Neural cell (in vitro differentiated cells): ENCODE data around the gene KLHL3. TPM values are rescaled to one million over a fixed set of nuclear protein-coding genes. Genes with fewer than 3 reads are reported as not detected.

Experiments
- H2AFZ ChIP-seq: fragments of 200-600, 300-800 bp; sonication (generic), shearing (Covaris generic); 2 replicates; pipeline ENCODE4 v1.6.0; 2014; ENCODE audit warnings: low read depth, mild to moderate bottlenecking, antibody characterized with exemption, low read length, moderate library complexity
- H3F3A ChIP-seq: fragments of 200-600 bp; shearing (Covaris generic); 2 replicates; pipeline ENCODE4 v1.6.1; 2016; ENCODE audit warnings: mild to moderate bottlenecking, moderate library complexity, mixed read lengths, antibody characterized with exemption, low read length; ENCODE audit not compliant: insufficient read depth, poor library complexity, severe bottlenecking
- H3K27ac ChIP-seq: fragments of 200-600, 300-800 bp; sonication (generic), shearing (Covaris generic); 2 replicates; pipeline ENCODE4 v1.5.1; 2014; ENCODE audit warnings: mild to moderate bottlenecking, low read length, moderate library complexity
- H3K27me3 ChIP-seq: fragments of 300-800, 200-600 bp; sonication (generic), shearing (Covaris generic); 2 replicates; pipeline ENCODE4 v1.6.0; 2014; ENCODE audit warnings: mild to moderate bottlenecking, low read depth, low read length, moderate library complexity; ENCODE audit not compliant: insufficient read depth
- H3K36me3 ChIP-seq: fragments of 300-800, 200-600 bp; sonication (generic), shearing (Covaris generic); 2 replicates; pipeline ENCODE4 v1.5.1; 2014; ENCODE audit warnings: mild to moderate bottlenecking, antibody characterized with exemption, low read length, moderate library complexity; ENCODE audit not compliant: insufficient read depth
- H3K4me2 ChIP-seq: fragments of 300-800, 200-600 bp; sonication (generic), shearing (Covaris generic); 2 replicates; pipeline ENCODE4 v1.6.0; 2014; ENCODE audit warnings: mild to moderate bottlenecking, low read length
- H3K4me3 ChIP-seq: fragments of 300-800, 200-600 bp; sonication (generic), shearing (Covaris generic); 2 replicates; pipeline ENCODE4 v1.5.1; 2014; ENCODE audit warnings: mild to moderate bottlenecking, low read length, moderate library complexity
- H3K79me2 ChIP-seq: fragments of 200-600 bp; shearing (Covaris generic); replicated peaks from 2 replicates; pipeline ENCODE4 v1.6.0; 2014; ENCODE audit warnings: mild to moderate bottlenecking, low read length, moderate library complexity; ENCODE audit not compliant: insufficient read depth
- H3K9ac ChIP-seq: fragments of 300-800, 200-600 bp; sonication (generic), shearing (Covaris generic); 2 replicates; pipeline ENCODE4 v1.6.1; 2016; ENCODE audit warnings: mild to moderate bottlenecking, low read length, mixed read lengths
- H3K9me2 ChIP-seq: fragments of 200-600 bp; shearing (Covaris generic); 2 replicates; pipeline ENCODE4 v1.6.1; 2016; ENCODE audit warnings: mild to moderate bottlenecking, low read length, mixed read lengths; ENCODE audit not compliant: insufficient read depth
- H3K9me3 ChIP-seq: fragments of 200-600, 300-800 bp; sonication (generic), shearing (Covaris generic); 2 replicates; pipeline ENCODE4 v1.6.1; 2016; ENCODE audit warnings: mild to moderate bottlenecking, mixed run types, low read length, moderate library complexity, mixed read lengths
- H4K20me1 ChIP-seq: fragments of 200-600 bp; shearing (Covaris generic); 2 replicates; pipeline ENCODE4 v1.6.1; 2016; ENCODE audit warnings: mild to moderate bottlenecking, mixed run types; ENCODE audit not compliant: insufficient read depth
- EP300 ChIP-seq: fragments of 450-650 bp; conservative IDR thresholded peaks from 2 replicates; pipeline ENCODE4 v1.6.1; 2014; ENCODE audit warnings: antibody characterized with exemption, mild to moderate bottlenecking, moderate library complexity; ENCODE audit not compliant: poor library complexity, severe bottlenecking
- EZH2 ChIP-seq: fragments of 200-600, 300-800 bp; shearing (Covaris generic), sonication (generic); IDR thresholded peaks from 2 replicates; pipeline ENCODE4 v1.6.1; 2014; ENCODE audit warnings: antibody characterized with exemption, low read length, borderline replicate concordance, mild to moderate bottlenecking; ENCODE audit not compliant: insufficient read depth, poor library complexity, severe bottlenecking
- MXI1 ChIP-seq: fragments of 450-650 bp; conservative IDR thresholded peaks from 2 replicates; pipeline ENCODE4 v1.6.1; 2014; ENCODE audit warnings: antibody characterized with exemption, mild to moderate bottlenecking; ENCODE audit not compliant: poor library complexity, severe bottlenecking
- POLR2AphosphoS5 ChIP-seq: IDR thresholded peaks from 2 replicates; pipeline ENCODE4 v1.6.1; 2012
- RAD21 ChIP-seq: fragments of 450-650 bp; conservative IDR thresholded peaks from 2 replicates; pipeline ENCODE4 v1.6.1; 2014; ENCODE audit warnings: antibody characterized with exemption, mild to moderate bottlenecking, moderate library complexity
- SMC3 ChIP-seq: fragments of 450-650 bp; conservative IDR thresholded peaks from 2 replicates; pipeline ENCODE4 v1.6.1; 2014; ENCODE audit warnings: antibody characterized with exemption, mild to moderate bottlenecking, moderate library complexity; ENCODE audit not compliant: poor library complexity
- TAF1 ChIP-seq: IDR thresholded peaks from 2 replicates; pipeline ENCODE4 v1.6.1; 2012; ENCODE audit warnings: low read depth
- polyA plus RNA-seq: library from polyadenylated mRNA; depleted of rRNA; stranded (reverse); fragments of >200 nt; gene quantifications from 2 replicates; pipeline ENCODE4 v1.2.3, GENCODE V29; 2014
- TF ChIP-seq, protein P1 (sequence below): fragments of 450-650 bp; IDR thresholded peaks from 2 replicates; pipeline ENCODE4 v1.5.1; 2014; ENCODE audit warnings: antibody characterized with exemption, mild to moderate bottlenecking, moderate library complexity; ENCODE audit not compliant: poor library complexity, severe bottlenecking
- TF ChIP-seq, protein P2 (sequence below): IDR thresholded peaks from 2 replicates; pipeline ENCODE4 v1.6.1; 2012; ENCODE audit warnings: borderline replicate concordance

Gene KLHL3
- polyA plus RNA-seq, 1 donor from 2014 or later = 12.9 TPM

DNA sequence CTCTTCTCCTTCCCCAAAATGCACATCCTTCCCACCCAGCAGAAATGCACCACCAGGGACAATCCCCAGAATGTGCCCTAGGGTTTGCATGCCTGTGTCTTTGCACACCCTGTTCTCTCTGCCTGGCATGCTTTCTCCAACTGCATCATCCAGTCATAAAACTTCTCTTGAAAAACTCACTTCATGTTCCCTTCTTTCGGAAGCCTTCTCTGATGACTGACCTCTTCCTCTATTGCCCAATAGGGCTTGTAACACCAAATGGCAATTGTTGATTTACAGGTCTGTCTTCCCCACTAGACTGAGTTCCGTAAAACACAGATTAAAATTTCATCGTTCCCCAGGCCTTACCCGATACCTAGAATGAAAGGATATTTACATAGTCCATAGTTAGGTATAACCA, 153.7 kb downstream of the KLHL3 start:
- H3K4me2 ChIP-seq = no peak overlapping the region
- H3K27ac ChIP-seq = no peak overlapping the region
- no peaks in the 10 kb centered on the region for H3K36me3 ChIP-seq
- H3K9me2 ChIP-seq = no peaks in the 10 kb centered on the region
- H3K27me3 ChIP-seq = no peaks in the 10 kb centered on the region
- TF ChIP-seq SMC3 = no peak
- TF ChIP-seq MXI1 = no peak
- TF ChIP-seq, protein P1, sequence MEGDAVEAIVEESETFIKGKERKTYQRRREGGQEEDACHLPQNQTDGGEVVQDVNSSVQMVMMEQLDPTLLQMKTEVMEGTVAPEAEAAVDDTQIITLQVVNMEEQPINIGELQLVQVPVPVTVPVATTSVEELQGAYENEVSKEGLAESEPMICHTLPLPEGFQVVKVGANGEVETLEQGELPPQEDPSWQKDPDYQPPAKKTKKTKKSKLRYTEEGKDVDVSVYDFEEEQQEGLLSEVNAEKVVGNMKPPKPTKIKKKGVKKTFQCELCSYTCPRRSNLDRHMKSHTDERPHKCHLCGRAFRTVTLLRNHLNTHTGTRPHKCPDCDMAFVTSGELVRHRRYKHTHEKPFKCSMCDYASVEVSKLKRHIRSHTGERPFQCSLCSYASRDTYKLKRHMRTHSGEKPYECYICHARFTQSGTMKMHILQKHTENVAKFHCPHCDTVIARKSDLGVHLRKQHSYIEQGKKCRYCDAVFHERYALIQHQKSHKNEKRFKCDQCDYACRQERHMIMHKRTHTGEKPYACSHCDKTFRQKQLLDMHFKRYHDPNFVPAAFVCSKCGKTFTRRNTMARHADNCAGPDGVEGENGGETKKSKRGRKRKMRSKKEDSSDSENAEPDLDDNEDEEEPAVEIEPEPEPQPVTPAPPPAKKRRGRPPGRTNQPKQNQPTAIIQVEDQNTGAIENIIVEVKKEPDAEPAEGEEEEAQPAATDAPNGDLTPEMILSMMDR = no peak
- no peak for TF ChIP-seq POLR2AphosphoS5
- no peak for TF ChIP-seq TAF1
- no peak for TF ChIP-seq EZH2
- no peak for TF ChIP-seq RAD21
- TF ChIP-seq EP300 = no peak
- TF ChIP-seq, protein P2, sequence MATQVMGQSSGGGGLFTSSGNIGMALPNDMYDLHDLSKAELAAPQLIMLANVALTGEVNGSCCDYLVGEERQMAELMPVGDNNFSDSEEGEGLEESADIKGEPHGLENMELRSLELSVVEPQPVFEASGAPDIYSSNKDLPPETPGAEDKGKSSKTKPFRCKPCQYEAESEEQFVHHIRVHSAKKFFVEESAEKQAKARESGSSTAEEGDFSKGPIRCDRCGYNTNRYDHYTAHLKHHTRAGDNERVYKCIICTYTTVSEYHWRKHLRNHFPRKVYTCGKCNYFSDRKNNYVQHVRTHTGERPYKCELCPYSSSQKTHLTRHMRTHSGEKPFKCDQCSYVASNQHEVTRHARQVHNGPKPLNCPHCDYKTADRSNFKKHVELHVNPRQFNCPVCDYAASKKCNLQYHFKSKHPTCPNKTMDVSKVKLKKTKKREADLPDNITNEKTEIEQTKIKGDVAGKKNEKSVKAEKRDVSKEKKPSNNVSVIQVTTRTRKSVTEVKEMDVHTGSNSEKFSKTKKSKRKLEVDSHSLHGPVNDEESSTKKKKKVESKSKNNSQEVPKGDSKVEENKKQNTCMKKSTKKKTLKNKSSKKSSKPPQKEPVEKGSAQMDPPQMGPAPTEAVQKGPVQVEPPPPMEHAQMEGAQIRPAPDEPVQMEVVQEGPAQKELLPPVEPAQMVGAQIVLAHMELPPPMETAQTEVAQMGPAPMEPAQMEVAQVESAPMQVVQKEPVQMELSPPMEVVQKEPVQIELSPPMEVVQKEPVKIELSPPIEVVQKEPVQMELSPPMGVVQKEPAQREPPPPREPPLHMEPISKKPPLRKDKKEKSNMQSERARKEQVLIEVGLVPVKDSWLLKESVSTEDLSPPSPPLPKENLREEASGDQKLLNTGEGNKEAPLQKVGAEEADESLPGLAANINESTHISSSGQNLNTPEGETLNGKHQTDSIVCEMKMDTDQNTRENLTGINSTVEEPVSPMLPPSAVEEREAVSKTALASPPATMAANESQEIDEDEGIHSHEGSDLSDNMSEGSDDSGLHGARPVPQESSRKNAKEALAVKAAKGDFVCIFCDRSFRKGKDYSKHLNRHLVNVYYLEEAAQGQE = no peak
- no peak overlapping the region for H3K4me3 ChIP-seq
- H3F3A ChIP-seq = no peaks in the 10 kb centered on the region
- H3K9ac ChIP-seq = no peak overlapping the region
- no peaks in the 10 kb centered on the region for H3K79me2 ChIP-seq
- H3K9me3 ChIP-seq = peaks cover 3% of the 10 kb centered on the region
- no peaks in the 10 kb centered on the region for H4K20me1 ChIP-seq
- H2AFZ ChIP-seq = no peak overlapping the region

DNA sequence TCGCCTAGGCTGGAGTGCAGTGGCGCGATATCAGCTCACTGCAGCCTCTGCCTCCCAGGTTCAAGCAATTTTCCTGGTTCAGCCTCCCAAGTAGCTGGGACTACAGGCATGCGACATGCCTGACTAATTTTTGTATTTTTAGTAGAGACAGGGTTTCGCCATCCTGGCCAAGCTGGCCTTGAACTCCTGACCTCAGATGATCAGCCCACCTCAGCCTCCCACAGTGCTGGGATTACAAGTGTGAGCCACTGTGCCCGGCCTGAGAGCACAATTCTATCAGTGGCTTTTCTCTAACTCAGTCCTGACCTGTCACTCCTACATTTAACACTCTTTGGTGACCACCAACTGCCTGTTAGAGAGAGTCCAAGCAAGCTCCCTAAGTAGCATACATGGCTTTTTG, 154.1 kb downstream of the KLHL3 start:
- H3K4me3 ChIP-seq = no peak overlapping the region
- no peaks in the 10 kb centered on the region for H3K36me3 ChIP-seq
- no peak overlapping the region for H3K4me2 ChIP-seq
- no peak overlapping the region for H3K27ac ChIP-seq
- H4K20me1 ChIP-seq = no peaks in the 10 kb centered on the region
- peaks cover 3% of the 10 kb centered on the region for H3K9me3 ChIP-seq
- no peaks in the 10 kb centered on the region for H3K79me2 ChIP-seq
- H3K9ac ChIP-seq = no peak overlapping the region
- no peaks in the 10 kb centered on the region for H3K9me2 ChIP-seq
- no peak overlapping the region for H2AFZ ChIP-seq
- H3K27me3 ChIP-seq = no peaks in the 10 kb centered on the region
- H3F3A ChIP-seq = no peaks in the 10 kb centered on the region
- TF ChIP-seq MXI1 = no peak
- TF ChIP-seq EZH2 = no peak
- no peak for TF ChIP-seq TAF1
- no peak for TF ChIP-seq RAD21
- TF ChIP-seq POLR2AphosphoS5 = no peak
- TF ChIP-seq, protein P2 = no peak
- TF ChIP-seq EP300 = no peak
- no peak for TF ChIP-seq SMC3
- TF ChIP-seq, protein P1 = no peak
